Right atrium auricular region (tissue), 2 donors: ENCODE data around the gene COL28A1. TPM values are rescaled to one million over a fixed set of nuclear protein-coding genes. Genes with fewer than 3 reads are reported as not detected.
"Not testable (repeated sequence)": the region's sequence is repeated elsewhere in the genome, so short reads cannot be mapped to it uniquely, and the experiment has no call there.

Experiments used
- DNase-seq: peaks from one replicate; pipeline ENCODE4 v3.0.0-alpha.2; 2019; ENCODE audit warnings: low spot score
- H3K27ac ChIP-seq, 2 donors: fragments of 200-600 bp; sonication (generic); 1 replicate in 1 of 2; 2 replicates in 1 of 2; pipeline ENCODE4 v1.5.1; 2016 to 2019
- H3K27me3 ChIP-seq, 2 donors: fragments of 200-600 bp; sonication (generic); one replicate each; pipeline versions ENCODE4 v1.5.1 to v1.6.0; 2017 to 2019
- H3K36me3 ChIP-seq: fragments of 200-600 bp; sonication (generic); one replicate; pipeline ENCODE4 v1.5.1; 2016
- H3K4me1 ChIP-seq, 2 donors: fragments of 200-600 bp; sonication (generic); one replicate each; pipeline versions ENCODE4 v1.5.1 to v1.6.0; 2017 to 2019
- H3K4me3 ChIP-seq, 2 donors: fragments of 200-600 bp; sonication (generic); 1 replicate in 1 of 2; 2 replicates in 1 of 2; pipeline ENCODE4 v1.5.1; 2017 to 2019; ENCODE audit warnings: mild to moderate bottlenecking in 1 of 2, moderate library complexity in 1 of 2
- H3K9me3 ChIP-seq, 2 donors: fragments of 200-600 bp; sonication (generic); one replicate each; pipeline ENCODE4 v1.5.1; 2019
- CTCF ChIP-seq, 2 donors: fragments of 200-600 bp; sonication (generic); IDR thresholded peaks; one replicate each; pipeline ENCODE4 v1.5.1; 2019; ENCODE audit warnings: antibody characterized with exemption in 2 of 2
- total RNA-seq, 2 donors: library from RNA; depleted of rRNA; stranded (reverse); fragments of >200 nt; gene quantifications; one replicate each; pipeline ENCODE4 v1.1.0, GENCODE V29; 2016

Gene COL28A1
- total RNA-seq, 2 donors from 2014 or later = 1.5 to 2.3 TPM

- peaks cover 0 to 18% of the 10 kb centered on the region in 2 donors for H3K9me3 ChIP-seq
- no peaks in the 10 kb centered on the region for H3K4me1 ChIP-seq
- H3K27me3 ChIP-seq = no peaks in the 10 kb centered on the region
- H3K36me3 ChIP-seq = no peaks in the 10 kb centered on the region
- no peak overlapping the region for H3K4me3 ChIP-seq
- no peak for TF ChIP-seq CTCF (IDR thresholded peaks at IDR 0.05)
- DNase-seq = no peak
- no peak overlapping the region for H3K27ac ChIP-seq
These were observed 130.2 kb downstream of the COL28A1 start for GRCh38 chr7:7405461-7405860.

GRCh38 chr7:7399707-7400106 lies 136.0 kb downstream of the COL28A1 start:
- no peaks in the 10 kb centered on the region for H3K9me3 ChIP-seq
- no peak for DNase-seq
- no peak for TF ChIP-seq CTCF (IDR thresholded peaks at IDR 0.05)

GRCh38 chr7:7395785-7396184 lies 139.9 kb downstream of the COL28A1 start:
- no peak overlapping the region for H3K27ac ChIP-seq
- no peak for TF ChIP-seq CTCF (IDR thresholded peaks at IDR 0.05)
- H3K4me1 ChIP-seq = no peaks in the 10 kb centered on the region
- H3K27me3 ChIP-seq = no peaks in the 10 kb centered on the region
- H3K4me3 ChIP-seq = no peak overlapping the region
- no peaks in the 10 kb centered on the region for H3K9me3 ChIP-seq
- DNase-seq = no peak
- H3K36me3 ChIP-seq = no peaks in the 10 kb centered on the region

More at GRCh38 chr7:7399707-7400106, 136.0 kb downstream of the COL28A1 start:
- Histone ChIP-seq H3K4me1 (no peaks in the 10 kb centered on the region), H3K4me3 (no peak overlapping the region), H3K27ac (no peak overlapping the region), H3K36me3 (no peaks in the 10 kb centered on the region), H3K27me3 (no peaks in the 10 kb centered on the region)

GRCh38 chr7:7388164-7388563 lies 147.5 kb downstream of the COL28A1 start:
- not testable (repeated sequence) for H3K36me3 ChIP-seq, H3K4me3 ChIP-seq, H3K27me3 ChIP-seq, H3K27ac ChIP-seq, H3K9me3 ChIP-seq, DNase-seq, H3K4me1 ChIP-seq

- no peaks in the 10 kb centered on the region for H3K36me3 ChIP-seq
- no peaks in the 10 kb centered on the region for H3K27me3 ChIP-seq
- TF ChIP-seq CTCF (IDR thresholded peaks at IDR 0.05) = no peak
- H3K27ac ChIP-seq = no peak overlapping the region
- no peak overlapping the region for H3K4me3 ChIP-seq
- no peaks in the 10 kb centered on the region for H3K9me3 ChIP-seq
- H3K4me1 ChIP-seq = no peaks in the 10 kb centered on the region
- no peak for DNase-seq
These were observed 150.3 kb downstream of the COL28A1 start for GRCh38 chr7:7385421-7385820.

GRCh38 chr7:7384228-7384627 lies 151.4 kb downstream of the COL28A1 start:
- no peak for TF ChIP-seq CTCF (IDR thresholded peaks at IDR 0.05)
- H3K4me3 ChIP-seq = no peak overlapping the region
- DNase-seq = no peak
- H3K36me3 ChIP-seq = no peaks in the 10 kb centered on the region
- H3K9me3 ChIP-seq = no peaks in the 10 kb centered on the region
- no peaks in the 10 kb centered on the region for H3K4me1 ChIP-seq
- no peaks in the 10 kb centered on the region for H3K27me3 ChIP-seq
- H3K27ac ChIP-seq = no peak overlapping the region
